HG02610 (cell line): Measurements from ENCODE around the gene PDE4B.

Experiments used
- ATAC-seq: cut with Tn5 transposase; IDR thresholded peaks from one replicate; pipeline ENCODE4 v1.9.1; 2021; ENCODE audit warnings: mild to moderate bottlenecking, moderate library complexity; ENCODE audit not compliant: unreplicated experiment

PDE4B gene

DNA sequence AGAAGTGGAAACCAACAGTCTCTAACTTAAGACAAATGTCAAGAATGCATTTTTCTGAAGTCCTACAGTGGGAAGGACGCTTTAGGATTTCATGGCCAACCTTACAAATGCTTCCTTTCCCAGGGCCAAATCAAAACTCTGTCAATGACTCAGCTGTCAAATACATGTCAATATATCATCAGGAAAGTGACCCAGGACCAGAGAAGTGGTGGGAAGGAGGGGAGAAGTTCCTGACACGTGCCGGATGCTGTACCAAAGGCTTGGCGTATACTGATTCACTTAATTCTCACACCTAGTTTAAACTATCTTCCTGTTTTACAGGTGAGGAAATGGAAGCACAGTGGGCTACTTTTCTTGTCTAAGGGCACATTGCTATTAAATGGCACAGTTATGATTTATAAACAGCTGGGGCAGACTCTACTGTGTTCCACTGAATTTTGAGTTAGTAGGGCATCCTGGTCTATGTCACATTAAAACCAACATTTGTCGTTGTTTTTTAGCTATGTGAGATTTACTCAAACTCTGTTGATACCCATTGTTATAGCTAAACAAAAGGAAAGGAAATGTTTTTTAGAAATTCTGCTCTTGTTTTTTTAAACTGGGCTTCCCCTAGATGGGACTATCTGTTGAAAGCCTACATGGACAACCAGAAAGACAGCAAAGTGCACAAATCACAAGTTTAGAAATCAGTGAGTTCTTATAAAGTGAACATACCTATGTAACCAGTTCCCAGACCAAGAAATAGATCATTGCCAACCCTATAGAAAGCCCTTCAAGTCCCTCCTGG, 533.1 kb downstream of the PDE4B start:
- no peak for ATAC-seq

- no peak for ATAC-seq
Observed at GRCh38 chr1:66326867-66327266, 534.2 kb downstream of the PDE4B start.

- no peak for ATAC-seq
Observed at GRCh38 chr1:66327588-66327987, 534.9 kb downstream of the PDE4B start.

DNA sequence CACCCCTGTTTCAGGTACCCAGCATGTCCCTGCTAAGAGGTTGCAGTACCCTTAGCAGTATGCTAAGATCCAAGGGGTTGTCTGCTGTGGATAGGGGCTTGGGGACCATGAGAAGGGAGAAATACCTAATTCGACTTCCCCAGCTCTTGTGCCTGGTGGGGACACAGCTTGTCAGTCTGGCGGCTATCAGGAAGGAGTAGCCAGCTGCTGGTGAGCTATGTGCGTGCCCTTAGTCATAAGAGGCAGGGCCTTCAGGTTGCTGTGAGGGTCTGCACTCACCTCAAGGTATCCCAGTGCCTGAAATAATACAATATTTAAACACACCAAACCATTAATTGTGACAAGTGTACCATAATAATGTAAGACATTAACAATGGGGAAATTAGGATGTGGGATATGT, 536.2 kb downstream of the PDE4B start:
- no peak for ATAC-seq

DNA sequence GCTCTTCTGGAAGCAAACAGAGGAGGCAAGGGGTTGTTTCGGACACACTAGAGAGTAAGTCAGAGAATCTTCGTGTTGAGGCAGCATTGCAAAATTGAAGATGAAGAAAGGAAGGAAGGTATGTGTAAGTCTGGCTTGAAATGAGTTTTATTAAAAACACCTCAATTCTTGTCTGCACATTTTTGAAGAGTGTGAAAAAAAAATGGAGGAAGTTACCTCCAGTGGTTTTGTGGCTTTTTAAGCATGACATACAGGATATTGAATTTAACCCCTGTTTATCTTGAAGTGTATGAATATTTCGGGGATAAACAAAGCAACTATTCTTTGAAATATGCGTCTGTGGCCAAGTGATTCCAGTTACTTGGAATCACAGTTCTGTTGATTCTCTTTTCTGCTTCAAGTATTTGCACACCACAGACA, 538.0 kb downstream of the PDE4B start:
- peak; percentile 22 for ATAC-seq

GRCh38 chr1:66331658-66332547, 539.2 kb downstream of the PDE4B start:
- peak; percentile 22 for ATAC-seq

DNA sequence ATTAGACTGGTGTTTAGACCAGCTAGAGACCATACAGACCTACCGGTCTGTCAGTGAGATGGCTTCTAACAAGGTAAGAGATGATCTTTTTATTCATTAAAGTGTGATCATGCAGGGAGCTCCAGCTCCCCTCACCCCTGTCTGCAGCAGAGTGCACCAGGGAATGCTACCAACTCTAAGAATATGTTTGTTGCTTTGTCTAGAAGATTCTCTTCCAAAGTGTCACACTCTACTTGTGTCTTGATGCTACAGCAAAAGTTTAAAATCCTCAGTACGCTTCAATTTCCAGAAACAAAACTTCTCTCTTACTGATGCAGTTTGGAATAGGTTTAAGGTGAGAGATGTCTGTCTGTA, 539.8 kb downstream of the PDE4B start:
- ATAC-seq, result no peak

DNA sequence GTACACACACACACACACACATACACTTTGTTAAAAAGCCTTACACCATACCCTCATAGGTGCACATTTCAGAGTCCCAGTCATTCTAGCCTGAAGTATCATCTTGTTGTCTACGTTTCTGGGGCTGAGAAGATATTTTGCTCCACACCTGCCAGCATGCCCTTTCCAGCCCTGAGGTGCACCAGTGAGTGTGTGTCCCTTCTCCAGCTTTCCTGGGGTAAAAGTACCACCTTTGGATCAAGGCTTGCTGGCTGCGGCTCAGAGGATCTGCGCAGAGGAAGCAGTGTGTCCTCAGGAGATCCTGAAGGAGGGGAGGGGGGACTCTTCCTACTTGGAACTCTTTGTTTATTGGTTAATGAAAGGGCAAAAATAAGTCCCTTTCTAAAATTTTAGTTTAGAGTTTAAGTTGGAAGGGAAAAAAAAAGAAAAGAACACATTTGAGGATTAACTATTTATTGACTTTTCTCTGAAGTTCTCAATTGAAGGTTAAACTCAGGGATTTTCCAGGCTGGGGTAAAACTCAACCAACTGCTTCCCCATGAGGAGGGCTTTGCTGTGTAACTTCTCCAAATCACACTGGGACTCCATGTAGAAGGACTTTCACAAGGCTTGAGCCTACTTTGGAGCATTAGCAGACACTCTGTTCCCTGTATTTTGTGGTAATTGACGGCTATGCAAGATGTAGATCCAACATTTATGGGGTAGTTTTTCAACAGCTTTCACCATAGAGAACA, 540.9 kb downstream of the PDE4B start:
- no peak for ATAC-seq

- ATAC-seq, result no peak
Observed at GRCh38 chr1:66334318-66334717, 541.6 kb downstream of the PDE4B start.

DNA sequence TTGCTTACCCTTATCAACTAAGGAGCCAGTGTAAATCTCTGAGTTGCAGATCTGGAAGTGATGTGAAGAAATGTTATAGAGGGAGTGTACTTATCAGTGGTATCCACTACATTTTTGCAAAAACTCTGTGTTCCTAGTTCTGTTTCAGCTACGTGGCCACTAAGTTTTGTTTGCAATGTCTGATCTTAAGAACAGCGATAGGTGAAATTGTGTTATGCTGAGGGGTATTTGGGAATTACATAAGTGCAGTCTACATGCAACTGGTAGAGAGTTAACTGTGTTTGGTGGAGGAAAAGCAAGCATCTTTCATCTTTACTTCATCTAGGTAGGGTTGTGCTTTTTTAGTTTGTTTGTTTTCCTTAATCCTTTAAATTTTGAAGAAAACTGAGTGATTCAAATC, 542.4 kb downstream of the PDE4B start:
- ATAC-seq, result no peak

- peak; percentile 84 for ATAC-seq
Observed at GRCh38 chr1:66335859-66336640, 543.4 kb downstream of the PDE4B start.

GRCh38 chr1:66336641-66336990, 543.9 kb downstream of the PDE4B start:
- ATAC-seq, result no peak

DNA sequence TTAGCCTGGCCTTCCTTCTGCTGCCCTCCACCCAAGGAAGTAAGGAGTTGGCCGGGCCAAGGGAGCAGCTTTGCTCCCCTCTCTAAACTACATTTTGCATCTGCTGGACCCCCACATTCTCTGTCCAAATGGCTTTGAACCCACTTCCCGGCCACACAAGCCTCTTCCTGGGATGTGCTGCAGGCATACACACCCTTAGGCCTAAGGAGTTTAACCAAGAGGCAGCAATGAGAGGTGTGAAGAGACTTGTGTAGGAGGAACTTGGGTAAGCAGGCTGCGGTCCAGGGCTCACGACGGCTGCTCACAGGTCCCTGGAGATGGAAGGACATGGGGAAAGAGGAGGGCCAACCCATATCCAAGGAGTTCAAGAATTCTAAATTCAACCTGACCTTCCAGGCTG, 544.6 kb downstream of the PDE4B start:
- ATAC-seq, result no peak

GRCh38 chr1:66339944-66340343, 547.2 kb downstream of the PDE4B start:
- ATAC-seq, result no peak

DNA sequence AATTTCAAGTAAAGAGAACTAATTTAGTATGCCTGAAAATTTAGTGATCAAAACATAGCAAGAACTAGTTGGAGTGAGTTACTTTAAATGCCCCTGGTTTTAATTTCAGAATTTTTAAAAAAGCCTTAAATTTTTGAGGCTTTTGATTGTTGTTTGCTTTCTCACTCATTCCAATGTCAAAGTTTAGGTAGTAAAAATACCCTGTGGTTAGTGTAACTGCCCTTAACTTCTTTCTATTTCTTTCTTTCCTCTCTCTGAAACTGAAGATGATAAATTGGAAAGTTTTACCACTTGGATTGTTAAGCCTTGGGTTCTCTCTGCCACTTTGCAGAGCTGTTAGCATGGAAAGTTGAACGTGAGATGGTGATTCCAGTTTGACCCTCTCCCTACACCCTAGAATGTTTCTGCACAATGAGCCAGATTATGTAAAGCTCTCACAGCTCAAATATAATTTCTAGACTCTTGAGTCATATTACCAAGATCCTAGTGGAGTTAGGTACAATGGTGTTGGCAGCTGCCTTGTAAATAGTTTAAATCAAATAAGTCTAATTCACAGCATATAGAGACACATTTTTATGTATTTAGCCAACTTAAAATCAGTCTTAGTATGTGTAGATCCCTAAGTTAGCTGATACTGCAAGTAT, 548.9 kb downstream of the PDE4B start:
- peak; percentile 30 for ATAC-seq

- no peak for ATAC-seq
Observed at GRCh38 chr1:66342707-66343106, 550.0 kb downstream of the PDE4B start.

- no peak for ATAC-seq
Observed at GRCh38 chr1:66343569-66344325, 551.1 kb downstream of the PDE4B start.

GRCh38 chr1:66346057-66346795, 553.5 kb downstream of the PDE4B start:
- no peak for ATAC-seq

DNA sequence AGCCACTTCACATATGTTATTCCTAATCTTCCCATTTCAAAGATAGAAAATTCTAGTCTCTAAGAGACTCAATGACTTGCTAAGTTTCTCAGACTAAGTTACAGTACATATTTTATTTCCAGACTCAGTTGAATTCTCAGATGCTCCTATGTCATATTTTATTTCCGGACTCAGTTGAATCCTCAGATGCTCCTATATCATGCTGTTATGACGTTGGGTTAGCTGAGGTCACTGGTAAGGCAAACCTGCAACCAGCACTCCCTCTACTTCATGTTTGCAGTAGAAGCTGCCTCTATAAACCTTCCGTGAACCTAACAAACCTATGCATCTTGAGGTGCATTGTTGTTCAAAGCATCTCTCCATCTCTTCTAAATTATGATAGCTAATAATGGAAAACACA, 554.2 kb downstream of the PDE4B start:
- ATAC-seq, result no peak
